ENCODE measurements around the gene HHIPL1.
"Not testable (repeated sequence)": the region's sequence is repeated elsewhere in the genome, so short reads cannot be mapped to it uniquely, and the experiment has no call there.

The HHIPL1 gene

GRCh38 chr14:99634443-99634842, 10.5 kb upstream of the HHIPL1 start:
- DNase-seq (ENCODE audit: low spot score): no peak

GRCh38 chr14:99635116-99635515, 9.8 kb upstream of the HHIPL1 start:
- DNase-seq (ENCODE audit: low spot score): no peak

- no peak for DNase-seq (ENCODE audit: low spot score)
These were observed 8.4 kb upstream of the HHIPL1 start for GRCh38 chr14:99636487-99636886.

GRCh38 chr14:99637624-99638023, 7.3 kb upstream of the HHIPL1 start:
- DNase-seq (ENCODE audit: low spot score): no peak

- not testable (repeated sequence) for DNase-seq (ENCODE audit: low spot score)
These were observed 2.2 kb upstream of the HHIPL1 start for GRCh38 chr14:99642771-99643170.

- no peak for DNase-seq (ENCODE audit: low spot score)
These were observed 1.6 kb upstream of the HHIPL1 start for GRCh38 chr14:99643343-99643742.

GRCh38 chr14:99644035-99644587, 818 bp upstream of the HHIPL1 start:
- DNase-seq (ENCODE audit: low spot score): no peak

GRCh38 chr14:99645545-99646505, 896 bp downstream of the HHIPL1 start:
- no peak for DNase-seq (ENCODE audit: low spot score)

- no peak for DNase-seq (ENCODE audit: low spot score)
These were observed 2.5 kb downstream of the HHIPL1 start for GRCh38 chr14:99647411-99647810.

- no peak for DNase-seq (ENCODE audit: low spot score)
These were observed 3.3 kb downstream of the HHIPL1 start for GRCh38 chr14:99648027-99648784.

GRCh38 chr14:99649219-99649618, 4.3 kb downstream of the HHIPL1 start:
- no peak for DNase-seq (ENCODE audit: low spot score)

GRCh38 chr14:99649643-99650042, 4.7 kb downstream of the HHIPL1 start:
- DNase-seq (ENCODE audit: low spot score): no peak

GRCh38 chr14:99650189-99650588, 5.3 kb downstream of the HHIPL1 start:
- DNase-seq (ENCODE audit: low spot score): no peak

GRCh38 chr14:99651953-99652746, 7.2 kb downstream of the HHIPL1 start:
- no peak for DNase-seq (ENCODE audit: low spot score)

GRCh38 chr14:99654235-99654985, 9.5 kb downstream of the HHIPL1 start:
- DNase-seq (ENCODE audit: low spot score): no peak

- DNase-seq (ENCODE audit: low spot score): no peak
These were observed 10.6 kb downstream of the HHIPL1 start for GRCh38 chr14:99655521-99655920.

- DNase-seq (ENCODE audit: low spot score): no peak
These were observed 11.2 kb downstream of the HHIPL1 start for GRCh38 chr14:99656171-99656570.

GRCh38 chr14:99657645-99658155, 12.8 kb downstream of the HHIPL1 start:
- no peak for DNase-seq (ENCODE audit: low spot score)

- no peak for DNase-seq (ENCODE audit: low spot score)
These were observed 13.4 kb downstream of the HHIPL1 start for GRCh38 chr14:99658218-99658845.

GRCh38 chr14:99659333-99659741, 14.4 kb downstream of the HHIPL1 start:
- no peak for DNase-seq (ENCODE audit: low spot score)

All from RKO (cell line).